Measurements from ENCODE around the gene SLC25A45. TPM values are rescaled to one million over a fixed set of nuclear protein-coding genes. Genes with fewer than 3 reads are reported as not detected.

SLC25A45 gene
- total and polyA plus RNA-seq, 2 donors (not counting 1 experiment from before 2014, with no cell fraction given): 0.52 to 1.5 TPM

DNA sequence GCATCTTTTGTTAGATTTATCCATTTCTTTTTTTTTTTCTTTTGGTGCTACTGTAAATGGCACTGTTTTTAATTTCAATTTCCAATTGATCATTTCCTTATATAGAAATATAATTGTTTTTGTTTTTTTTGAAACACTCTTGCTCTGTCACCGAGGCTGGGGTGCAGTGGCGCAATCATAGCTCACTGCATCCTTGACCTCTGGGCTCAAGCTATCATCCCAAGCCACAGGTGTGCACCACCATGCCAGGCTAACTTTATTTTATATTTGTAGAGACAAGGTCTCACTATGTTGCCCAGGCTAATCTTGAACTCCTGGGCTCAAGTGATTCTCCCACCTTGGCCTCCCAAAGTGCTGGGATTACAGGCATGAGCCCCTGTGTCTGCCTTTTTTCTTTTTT is 20.3 kb upstream of the SLC25A45 start:
- DNase-seq (ENCODE audit: low read depth in 2 of 2): no peak
- Histone ChIP-seq H3K27me3 (ENCODE audit: control insufficient read depth, insufficient read depth, low read length) (no peaks in the 10 kb centered on the region), H3K4me2 (ENCODE audit: extremely low read depth, insufficient read depth, low read length) (no peak overlapping the region), H3K4me3 (replicated peaks in 1 of 4; ENCODE audit: control extremely low read depth in 1 of 4, insufficient read depth in 1 of 4, low read depth in 3 of 4, low read length in 4 of 4) (no peak overlapping the region), H3K79me2 (ENCODE audit: control insufficient read depth, insufficient read depth, low read length) (no peaks in the 10 kb centered on the region), H3K36me3 (ENCODE audit: control insufficient read depth, insufficient read depth, low read length) (peaks cover 28% of the 10 kb centered on the region), H3K9me3 (ENCODE audit: control insufficient read depth, insufficient read depth, low read depth, low read length) (no peaks in the 10 kb centered on the region), H3K4me1 (ENCODE audit: control insufficient read depth, extremely low read depth, insufficient read depth, low read length) (no peaks in the 10 kb centered on the region), H2AFZ (ENCODE audit: low read length) (no peak overlapping the region), H3K27ac (ENCODE audit: insufficient read depth, low read length) (no peak overlapping the region), H4K20me1 (ENCODE audit: control insufficient read depth, extremely low read depth, insufficient read depth, low read length) (no peaks in the 10 kb centered on the region), H3K9ac (ENCODE audit: insufficient read depth, low read length) (no peak overlapping the region)
- TF ChIP-seq, protein P1, sequence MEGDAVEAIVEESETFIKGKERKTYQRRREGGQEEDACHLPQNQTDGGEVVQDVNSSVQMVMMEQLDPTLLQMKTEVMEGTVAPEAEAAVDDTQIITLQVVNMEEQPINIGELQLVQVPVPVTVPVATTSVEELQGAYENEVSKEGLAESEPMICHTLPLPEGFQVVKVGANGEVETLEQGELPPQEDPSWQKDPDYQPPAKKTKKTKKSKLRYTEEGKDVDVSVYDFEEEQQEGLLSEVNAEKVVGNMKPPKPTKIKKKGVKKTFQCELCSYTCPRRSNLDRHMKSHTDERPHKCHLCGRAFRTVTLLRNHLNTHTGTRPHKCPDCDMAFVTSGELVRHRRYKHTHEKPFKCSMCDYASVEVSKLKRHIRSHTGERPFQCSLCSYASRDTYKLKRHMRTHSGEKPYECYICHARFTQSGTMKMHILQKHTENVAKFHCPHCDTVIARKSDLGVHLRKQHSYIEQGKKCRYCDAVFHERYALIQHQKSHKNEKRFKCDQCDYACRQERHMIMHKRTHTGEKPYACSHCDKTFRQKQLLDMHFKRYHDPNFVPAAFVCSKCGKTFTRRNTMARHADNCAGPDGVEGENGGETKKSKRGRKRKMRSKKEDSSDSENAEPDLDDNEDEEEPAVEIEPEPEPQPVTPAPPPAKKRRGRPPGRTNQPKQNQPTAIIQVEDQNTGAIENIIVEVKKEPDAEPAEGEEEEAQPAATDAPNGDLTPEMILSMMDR (conservative IDR thresholded peaks at IDR 0.05 in 1 of 2, IDR thresholded peaks at IDR 0.05 in 1 of 2; ENCODE audit: low read depth in 1 of 2, low read length in 2 of 2): no peak
- TF ChIP-seq EZH2 (IDR thresholded peaks at IDR 0.05; ENCODE audit: low read length, missing control alignments): no peak

DNA sequence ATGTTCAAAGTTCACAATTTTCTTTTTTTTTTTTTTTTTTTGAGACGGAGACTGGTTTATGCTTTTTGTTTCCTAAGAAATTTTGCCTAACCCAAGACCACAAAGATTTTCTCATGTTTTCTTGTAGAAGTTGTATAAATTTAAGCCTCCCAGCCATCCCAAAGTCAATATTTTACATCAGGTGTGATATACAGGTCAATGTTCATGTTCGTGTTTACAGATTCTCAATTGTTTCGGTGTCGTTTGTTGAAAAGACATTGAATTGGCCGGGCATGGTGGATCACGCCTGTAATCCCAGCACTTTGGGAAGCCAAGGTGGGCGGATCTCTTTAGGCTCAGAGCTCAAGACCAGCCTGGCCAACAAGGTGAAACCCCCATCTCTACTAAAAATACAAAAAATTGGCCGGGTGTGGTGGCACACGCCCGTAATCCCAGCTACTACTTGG is 19.4 kb upstream of the SLC25A45 start:
- Histone ChIP-seq H4K20me1 (ENCODE audit: control insufficient read depth, extremely low read depth, insufficient read depth, low read length) (no peaks in the 10 kb centered on the region), H3K4me3 (replicated peaks in 1 of 4; ENCODE audit: control extremely low read depth in 1 of 4, insufficient read depth in 1 of 4, low read depth in 3 of 4, low read length in 4 of 4) (no peak overlapping the region), H3K27ac (ENCODE audit: insufficient read depth, low read length) (no peak overlapping the region), H3K27me3 (ENCODE audit: control insufficient read depth, insufficient read depth, low read length) (no peaks in the 10 kb centered on the region), H3K9me3 (ENCODE audit: control insufficient read depth, insufficient read depth, low read depth, low read length) (no peaks in the 10 kb centered on the region), H3K9ac (ENCODE audit: insufficient read depth, low read length) (no peak overlapping the region), H3K36me3 (ENCODE audit: control insufficient read depth, insufficient read depth, low read length) (peaks cover 35% of the 10 kb centered on the region), H3K4me1 (ENCODE audit: control insufficient read depth, extremely low read depth, insufficient read depth, low read length) (no peaks in the 10 kb centered on the region), H3K79me2 (ENCODE audit: control insufficient read depth, insufficient read depth, low read length) (no peaks in the 10 kb centered on the region), H2AFZ (ENCODE audit: low read length) (no peak overlapping the region), H3K4me2 (ENCODE audit: extremely low read depth, insufficient read depth, low read length) (no peak overlapping the region)
- TF ChIP-seq, protein P1 (conservative IDR thresholded peaks at IDR 0.05 in 1 of 2, IDR thresholded peaks at IDR 0.05 in 1 of 2; ENCODE audit: low read depth in 1 of 2, low read length in 2 of 2): no peak
- no peak for TF ChIP-seq EZH2 (IDR thresholded peaks at IDR 0.05; ENCODE audit: low read length, missing control alignments)
- no peak for DNase-seq (ENCODE audit: low read depth in 2 of 2)

GRCh38 chr11:65401073-65401802 is 18.8 kb upstream of the SLC25A45 start:
- Histone ChIP-seq H3K36me3 (ENCODE audit: control insufficient read depth, insufficient read depth, low read length) (peaks cover 35% of the 10 kb centered on the region), H3K27me3 (ENCODE audit: control insufficient read depth, insufficient read depth, low read length) (no peaks in the 10 kb centered on the region), H3K4me3 (replicated peaks in 1 of 4; ENCODE audit: control extremely low read depth in 1 of 4, insufficient read depth in 1 of 4, low read depth in 3 of 4, low read length in 4 of 4) (no peak overlapping the region), H3K9ac (ENCODE audit: insufficient read depth, low read length) (no peak overlapping the region), H3K9me3 (ENCODE audit: control insufficient read depth, insufficient read depth, low read depth, low read length) (no peaks in the 10 kb centered on the region), H4K20me1 (ENCODE audit: control insufficient read depth, extremely low read depth, insufficient read depth, low read length) (no peaks in the 10 kb centered on the region), H3K79me2 (ENCODE audit: control insufficient read depth, insufficient read depth, low read length) (no peaks in the 10 kb centered on the region), H3K27ac (ENCODE audit: insufficient read depth, low read length) (no peak overlapping the region), H3K4me1 (ENCODE audit: control insufficient read depth, extremely low read depth, insufficient read depth, low read length) (no peaks in the 10 kb centered on the region), H2AFZ (ENCODE audit: low read length) (no peak overlapping the region), H3K4me2 (ENCODE audit: extremely low read depth, insufficient read depth, low read length) (no peak overlapping the region)
- DNase-seq (ENCODE audit: low read depth in 2 of 2): no peak
- TF ChIP-seq, protein P1 (conservative IDR thresholded peaks at IDR 0.05 in 1 of 2, IDR thresholded peaks at IDR 0.05 in 1 of 2; ENCODE audit: low read depth in 1 of 2, low read length in 2 of 2): no peak
